Esophagus squamous epithelium (tissue), 5 donors: ENCODE data around the gene GLG1. TPM values are rescaled to one million over a fixed set of nuclear protein-coding genes. Genes with fewer than 3 reads are reported as not detected.

Source experiments
- DNase-seq: peaks from one replicate; lab custom pipeline; 2025; lab: John Stamatoyannopoulos, UW
- H3K27ac ChIP-seq, 4 donors: fragments of 200-600 bp; sonication (generic); one replicate each; pipeline ENCODE4 v1.5.1; 2016 to 2019; ENCODE audit warnings: mild to moderate bottlenecking in 1 of 4
- H3K27me3 ChIP-seq, 4 donors: fragments of 200-600 bp; sonication (generic); 1 replicate in 3 of 4; 2 replicates in 1 of 4; pipeline versions ENCODE4 v1.5.1 to v1.6.0; 2017 to 2021; ENCODE audit warnings: antibody characterized with exemption in 1 of 4
- H3K36me3 ChIP-seq, 3 donors: fragments of 200-600 bp; sonication (generic); one replicate each; pipeline ENCODE4 v1.5.1; 2016 to 2019
- H3K4me1 ChIP-seq, 3 donors: fragments of 200-600 bp; sonication (generic); one replicate each; pipeline ENCODE4 v1.5.1; 2017 to 2019
- H3K4me3 ChIP-seq, 4 donors: fragments of 200-600 bp; sonication (generic); 1 replicate in 3 of 4; 2 replicates in 1 of 4; pipeline ENCODE4 v1.5.1; 2016 to 2019; ENCODE audit warnings: mild to moderate bottlenecking in 2 of 4, moderate library complexity in 1 of 4
- H3K9me3 ChIP-seq, 3 donors: fragments of 200-600 bp; sonication (generic); one replicate each; pipeline ENCODE4 v1.5.1; 2016 to 2019
- CTCF ChIP-seq, 6 experiments: fragments of 450-650 bp in 4 of 6; fragments of 200-600 bp in 2 of 6; sonication (generic) in 2 of 6; IDR thresholded peaks; one replicate each; pipeline ENCODE4 v1.5.1; 2016 to 2019; ENCODE audit warnings: antibody characterized with exemption in 6 of 6, mild to moderate bottlenecking in 4 of 6, moderate library complexity in 4 of 6
- POLR2A ChIP-seq, 4 donors: fragments of 450-650 bp; IDR thresholded peaks; one replicate each; pipeline ENCODE4 v1.6.1; 2017; ENCODE audit warnings: antibody characterized with exemption in 4 of 4, mild to moderate bottlenecking in 4 of 4, moderate library complexity in 3 of 4
- WGBS, 2 donors: methylation state at CpG; one replicate each; pipeline ENCODE4 v1.1.5; 2018; 5-methylcytosine and 5-hydroxymethylcytosine counted together
- intact Hi-C: fragments of 100-400 bp; cut with DNase I; formaldehyde crosslinking; loops from one replicate; pipeline ENCODE4 v1.15.0; 2022
- total RNA-seq, 4 donors: library from RNA; depleted of rRNA; stranded (reverse); fragments of >200 nt; gene quantifications; one replicate each; pipeline ENCODE4 v1.1.0, GENCODE V29; 2016
- donor health status: DM: yes; HTN: yes; CAD: no.

GLG1 gene
- total RNA-seq, 4 donors from 2014 or later = 59.2 to 71.9 (median 60.8) TPM

- Histone ChIP-seq H3K27me3 (no peaks in the 10 kb centered on the region), H3K9me3 (no peaks in the 10 kb centered on the region), H3K4me3 (no peak overlapping the region), H3K27ac (no peak overlapping the region), H3K36me3 (no peaks in the 10 kb centered on the region), H3K4me1 (peaks cover 0 to 29% (median 9%) of the 10 kb centered on the region in 3 donors)
- 95 to 100% methylated on average over 1 of the region's 1 CpG for WGBS, 2 donors
- no peak for DNase-seq
- intact Hi-C loops = no loop called here
- TF ChIP-seq POLR2A (IDR thresholded peaks at IDR 0.05) (no peak), CTCF (IDR thresholded peaks at IDR 0.05) (no peak)
Observed at GRCh38 chr16:74582970-74583369, 23.9 kb downstream of the GLG1 start.

- Histone ChIP-seq H3K36me3 (no peaks in the 10 kb centered on the region), H3K27ac (no peak overlapping the region), H3K27me3 (no peaks in the 10 kb centered on the region), H3K4me1 (peaks cover 0 to 32% (median 13%) of the 10 kb centered on the region in 3 donors), H3K4me3 (no peak overlapping the region), H3K9me3 (no peaks in the 10 kb centered on the region)
- 65 to 79% methylated on average over 3 of the region's 3 CpGs for WGBS, 2 donors
- DNase-seq = no peak
- TF ChIP-seq CTCF (IDR thresholded peaks at IDR 0.05) (no peak), POLR2A (IDR thresholded peaks at IDR 0.05) (no peak)
- intact Hi-C loops = no loop called here
Observed at GRCh38 chr16:74580833-74581232, 26.1 kb downstream of the GLG1 start.

GRCh38 chr16:74578838-74579237 is 28.1 kb downstream of the GLG1 start:
- intact Hi-C loops = no loop called here
- H3K4me3 ChIP-seq = no peak overlapping the region
- no peaks in the 10 kb centered on the region for H3K27me3 ChIP-seq
- no peaks in the 10 kb centered on the region for H3K9me3 ChIP-seq
- no peak overlapping the region for H3K27ac ChIP-seq
- H3K4me1 ChIP-seq = peaks cover 0 to 34% (median 13%) of the 10 kb centered on the region in 3 donors
- no peak for DNase-seq
- no peaks in the 10 kb centered on the region for H3K36me3 ChIP-seq
- TF ChIP-seq CTCF (IDR thresholded peaks at IDR 0.05) = no peak
- no peak for TF ChIP-seq POLR2A (IDR thresholded peaks at IDR 0.05)
- 95 to 96% methylated on average over 3 of the region's 3 CpGs for WGBS, 2 donors

GRCh38 chr16:74578433-74578832 is 28.5 kb downstream of the GLG1 start:
- Histone ChIP-seq H3K27me3 (no peaks in the 10 kb centered on the region), H3K27ac (no peak overlapping the region), H3K36me3 (no peaks in the 10 kb centered on the region), H3K4me3 (no peak overlapping the region), H3K4me1 (peaks cover 0 to 34% (median 13%) of the 10 kb centered on the region in 3 donors), H3K9me3 (no peaks in the 10 kb centered on the region)
- DNase-seq = no peak
- 77% methylated on average over 3 of the region's 3 CpGs for WGBS, 2 donors
- intact Hi-C loops = no loop called here
- TF ChIP-seq POLR2A (IDR thresholded peaks at IDR 0.05) (no peak), CTCF (IDR thresholded peaks at IDR 0.05) (no peak)

GRCh38 chr16:74577882-74578366 is 29.0 kb downstream of the GLG1 start:
- 32 to 35% methylated on average over 2 of the region's 2 CpGs for WGBS, 2 donors
- intact Hi-C loops = no loop called here
- Histone ChIP-seq H3K9me3 (no peaks in the 10 kb centered on the region), H3K27me3 (no peaks in the 10 kb centered on the region), H3K4me1 (peaks cover 0 to 30% (median 13%) of the 10 kb centered on the region in 3 donors), H3K4me3 (no peak overlapping the region), H3K36me3 (no peaks in the 10 kb centered on the region), H3K27ac (no peak overlapping the region)
- DNase-seq = no peak
- no peak for TF ChIP-seq POLR2A (IDR thresholded peaks at IDR 0.05)
- TF ChIP-seq CTCF (IDR thresholded peaks at IDR 0.05) = no peak
